Erythroblast (primary cell): Measurements from ENCODE around the gene VPS72.

Experiments
- GATA1 ChIP-seq: IDR thresholded peaks from 2 replicates; pipeline ENCODE4 v1.6.1; 2011; ENCODE audit warnings: low read depth, mild to moderate bottlenecking, control low read depth, low read length, moderate library complexity
- POLR2A ChIP-seq: IDR thresholded peaks from 2 replicates; pipeline ENCODE4 v1.6.1; 2011; ENCODE audit warnings: mild to moderate bottlenecking, low read length

GRCh38 chr1:151134991-151135390 lies 55.0 kb downstream of the VPS72 start:
- TF ChIP-seq POLR2A, result no peak
- no peak for TF ChIP-seq GATA1
